ENCODE data around the gene RGS17. TPM values are rescaled to one million over a fixed set of nuclear protein-coding genes. Genes with fewer than 3 reads are reported as not detected.

The RGS17 gene
- polyA plus RNA-seq, 1 donor = 2.4 TPM

GRCh38 chr6:153038378-153039057 lies 92.6 kb downstream of the RGS17 start:
- H3K27ac ChIP-seq (ENCODE audit: low read length) = no peak overlapping the region
- H3K4me1 ChIP-seq (ENCODE audit: control insufficient read depth, insufficient read depth, low read length) = no peaks in the 10 kb centered on the region
- H3K36me3 ChIP-seq (ENCODE audit: control insufficient read depth, insufficient read depth, low read length) = no peaks in the 10 kb centered on the region
- H3K9me3 ChIP-seq (ENCODE audit: control insufficient read depth, low read depth, low read length) = no peaks in the 10 kb centered on the region
- H3K27me3 ChIP-seq (ENCODE audit: control insufficient read depth, insufficient read depth, low read length) = no peaks in the 10 kb centered on the region
- no peak overlapping the region for H3K4me3 ChIP-seq (ENCODE audit: low read length)
- no CpG with 5 or more reads among the region's 4 CpGs for WGBS (ENCODE audit: insufficient coverage, low lambda C conversion rate)
- DNase-seq = no peak

DNA sequence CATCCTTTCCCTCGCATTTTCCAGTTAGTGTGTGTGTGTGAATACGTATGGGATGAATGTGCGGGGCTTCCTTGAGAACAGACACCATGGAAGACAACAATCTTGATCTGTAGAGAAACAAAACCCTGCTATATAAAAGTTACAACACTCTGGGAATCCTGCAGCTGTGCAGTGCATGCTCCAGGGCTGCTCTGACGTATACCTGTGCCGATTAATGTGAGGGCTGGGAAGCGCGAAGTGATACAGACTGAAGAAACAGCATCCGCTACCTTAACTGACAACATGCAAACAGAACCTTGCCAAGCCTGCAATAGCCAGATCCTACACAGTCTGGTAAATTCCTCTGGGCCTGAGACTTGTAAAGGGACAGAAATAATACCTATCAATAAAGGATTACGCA lies 96.9 kb downstream of the RGS17 start:
- Histone ChIP-seq H3K4me3 (ENCODE audit: low read length) (no peak overlapping the region), H3K4me1 (ENCODE audit: control insufficient read depth, insufficient read depth, low read length) (no peaks in the 10 kb centered on the region), H3K27ac (ENCODE audit: low read length) (no peak overlapping the region), H3K36me3 (ENCODE audit: control insufficient read depth, insufficient read depth, low read length) (no peaks in the 10 kb centered on the region), H3K9me3 (ENCODE audit: control insufficient read depth, low read depth, low read length) (no peaks in the 10 kb centered on the region), H3K27me3 (ENCODE audit: control insufficient read depth, insufficient read depth, low read length) (no peaks in the 10 kb centered on the region)
- DNase-seq = no peak
- no CpG with 5 or more reads among the region's 9 CpGs for WGBS (ENCODE audit: insufficient coverage, low lambda C conversion rate)

GRCh38 chr6:153032255-153032882 lies 98.7 kb downstream of the RGS17 start:
- WGBS (ENCODE audit: insufficient coverage, low lambda C conversion rate) = 33% methylated on average over 2 of the region's 9 CpGs
- no peaks in the 10 kb centered on the region for H3K9me3 ChIP-seq (ENCODE audit: control insufficient read depth, low read depth, low read length)
- H3K36me3 ChIP-seq (ENCODE audit: control insufficient read depth, insufficient read depth, low read length) = no peaks in the 10 kb centered on the region
- H3K27ac ChIP-seq (ENCODE audit: low read length) = no peak overlapping the region
- H3K4me1 ChIP-seq (ENCODE audit: control insufficient read depth, insufficient read depth, low read length) = no peaks in the 10 kb centered on the region
- no peaks in the 10 kb centered on the region for H3K27me3 ChIP-seq (ENCODE audit: control insufficient read depth, insufficient read depth, low read length)
- DNase-seq = no peak
- H3K4me3 ChIP-seq (ENCODE audit: low read length) = no peak overlapping the region

DNA sequence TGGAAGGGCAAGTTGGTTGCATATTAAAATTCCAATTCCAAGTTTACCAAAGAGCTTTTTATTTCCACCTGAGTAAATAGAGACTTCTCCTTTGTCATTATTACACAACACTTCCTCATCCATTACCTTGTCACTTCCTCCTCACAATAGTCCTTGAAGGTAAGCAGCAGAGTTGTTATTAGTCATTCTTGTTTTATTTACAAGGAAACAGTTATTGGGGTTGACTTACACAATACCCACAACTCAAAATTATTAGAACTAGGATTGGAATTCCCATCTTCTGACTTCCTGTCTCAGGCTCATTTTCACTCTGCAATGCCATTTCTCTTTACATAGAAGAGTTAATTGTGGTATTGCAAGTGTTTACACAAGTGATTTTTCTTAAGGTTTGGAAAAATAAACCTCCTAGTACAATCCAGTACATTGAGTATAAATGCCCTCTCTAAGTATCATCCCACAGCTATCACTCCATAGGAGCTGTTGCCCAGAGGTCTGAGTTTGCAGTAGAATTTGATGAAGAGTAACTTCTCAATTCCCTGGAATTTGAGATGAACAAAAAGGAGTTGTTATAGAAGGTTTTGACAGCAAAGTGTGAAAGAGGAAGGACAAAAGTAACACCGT lies 99.6 kb downstream of the RGS17 start:
- H3K4me3 ChIP-seq (ENCODE audit: low read length) = no peak overlapping the region
- no peak overlapping the region for H3K27ac ChIP-seq (ENCODE audit: low read length)
- DNase-seq = no peak
- 67% methylated on average over 1 of the region's 1 CpG for WGBS (ENCODE audit: insufficient coverage, low lambda C conversion rate)
- no peaks in the 10 kb centered on the region for H3K36me3 ChIP-seq (ENCODE audit: control insufficient read depth, insufficient read depth, low read length)
- no peaks in the 10 kb centered on the region for H3K4me1 ChIP-seq (ENCODE audit: control insufficient read depth, insufficient read depth, low read length)
- no peaks in the 10 kb centered on the region for H3K27me3 ChIP-seq (ENCODE audit: control insufficient read depth, insufficient read depth, low read length)
- H3K9me3 ChIP-seq (ENCODE audit: control insufficient read depth, low read depth, low read length) = no peaks in the 10 kb centered on the region

- Histone ChIP-seq H3K9me3 (ENCODE audit: control insufficient read depth, low read depth, low read length) (no peaks in the 10 kb centered on the region), H3K36me3 (ENCODE audit: control insufficient read depth, insufficient read depth, low read length) (no peaks in the 10 kb centered on the region), H3K4me1 (ENCODE audit: control insufficient read depth, insufficient read depth, low read length) (no peaks in the 10 kb centered on the region), H3K27me3 (ENCODE audit: control insufficient read depth, insufficient read depth, low read length) (no peaks in the 10 kb centered on the region), H3K27ac (ENCODE audit: low read length) (no peak overlapping the region), H3K4me3 (ENCODE audit: low read length) (no peak overlapping the region)
- 17% methylated on average over 1 of the region's 4 CpGs for WGBS (ENCODE audit: insufficient coverage, low lambda C conversion rate)
- no peak for DNase-seq
Observed at GRCh38 chr6:153028963-153029362, 102.1 kb downstream of the RGS17 start.

DNA sequence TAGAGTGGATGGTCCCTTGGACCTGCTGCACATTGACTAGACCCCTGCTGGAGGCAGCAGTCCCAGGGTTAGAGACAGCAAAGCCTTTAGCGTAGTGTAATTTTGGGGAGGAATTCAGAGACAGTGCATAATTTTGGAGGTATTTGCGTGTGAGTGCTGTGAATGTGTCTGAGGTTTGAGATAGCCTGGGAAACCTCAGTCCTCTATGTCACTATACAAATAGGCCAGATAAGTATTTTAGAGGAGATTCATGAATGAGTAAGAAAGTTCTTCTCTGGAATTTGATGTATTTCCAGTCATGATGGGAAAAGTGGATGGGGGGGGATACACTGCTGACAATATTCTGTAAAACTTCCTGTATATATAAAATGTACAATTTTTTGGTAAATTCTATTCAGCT lies 102.8 kb downstream of the RGS17 start:
- Histone ChIP-seq H3K4me3 (ENCODE audit: low read length) (no peak overlapping the region), H3K4me1 (ENCODE audit: control insufficient read depth, insufficient read depth, low read length) (no peaks in the 10 kb centered on the region), H3K27ac (ENCODE audit: low read length) (no peak overlapping the region), H3K27me3 (ENCODE audit: control insufficient read depth, insufficient read depth, low read length) (no peaks in the 10 kb centered on the region), H3K36me3 (ENCODE audit: control insufficient read depth, insufficient read depth, low read length) (no peaks in the 10 kb centered on the region), H3K9me3 (ENCODE audit: control insufficient read depth, low read depth, low read length) (no peaks in the 10 kb centered on the region)
- no CpG with 5 or more reads among the region's 2 CpGs for WGBS (ENCODE audit: insufficient coverage, low lambda C conversion rate)
- DNase-seq = no peak

GRCh38 chr6:153027480-153027879 lies 103.6 kb downstream of the RGS17 start:
- no peaks in the 10 kb centered on the region for H3K9me3 ChIP-seq (ENCODE audit: control insufficient read depth, low read depth, low read length)
- no peak overlapping the region for H3K4me3 ChIP-seq (ENCODE audit: low read length)
- H3K27me3 ChIP-seq (ENCODE audit: control insufficient read depth, insufficient read depth, low read length) = no peaks in the 10 kb centered on the region
- WGBS (ENCODE audit: insufficient coverage, low lambda C conversion rate) = 75% methylated on average over 1 of the region's 4 CpGs
- H3K36me3 ChIP-seq (ENCODE audit: control insufficient read depth, insufficient read depth, low read length) = no peaks in the 10 kb centered on the region
- DNase-seq = no peak
- H3K4me1 ChIP-seq (ENCODE audit: control insufficient read depth, insufficient read depth, low read length) = no peaks in the 10 kb centered on the region
- no peak overlapping the region for H3K27ac ChIP-seq (ENCODE audit: low read length)

DNA sequence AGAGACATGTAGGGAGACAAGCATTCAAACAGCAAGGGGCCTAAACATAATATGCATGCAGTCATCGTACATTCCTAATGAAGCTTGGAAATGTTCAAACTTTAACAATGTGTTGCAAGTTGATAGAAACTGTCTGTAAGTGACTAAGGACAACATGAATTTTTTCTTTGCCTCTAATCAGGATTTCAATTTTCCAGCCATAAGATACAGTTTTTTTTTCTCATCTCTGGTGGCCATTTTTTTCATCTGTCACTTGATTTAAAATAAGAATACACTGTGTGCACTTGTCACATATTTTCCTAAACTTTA lies 106.4 kb downstream of the RGS17 start:
- WGBS (ENCODE audit: insufficient coverage, low lambda C conversion rate) = 0% methylated on average over 1 of the region's 1 CpG
- Histone ChIP-seq H3K36me3 (ENCODE audit: control insufficient read depth, insufficient read depth, low read length) (no peaks in the 10 kb centered on the region), H3K9me3 (ENCODE audit: control insufficient read depth, low read depth, low read length) (no peaks in the 10 kb centered on the region), H3K27me3 (ENCODE audit: control insufficient read depth, insufficient read depth, low read length) (no peaks in the 10 kb centered on the region), H3K4me1 (ENCODE audit: control insufficient read depth, insufficient read depth, low read length) (no peaks in the 10 kb centered on the region), H3K4me3 (ENCODE audit: low read length) (no peak overlapping the region), H3K27ac (ENCODE audit: low read length) (no peak overlapping the region)
- DNase-seq = no peak

- no peaks in the 10 kb centered on the region for H3K36me3 ChIP-seq (ENCODE audit: control insufficient read depth, insufficient read depth, low read length)
- no peaks in the 10 kb centered on the region for H3K27me3 ChIP-seq (ENCODE audit: control insufficient read depth, insufficient read depth, low read length)
- no peak overlapping the region for H3K4me3 ChIP-seq (ENCODE audit: low read length)
- peak; percentile 33 to 48 for DNase-seq
- H3K27ac ChIP-seq (ENCODE audit: low read length) = no peak overlapping the region
- 100% methylated on average over 1 of the region's 6 CpGs for WGBS (ENCODE audit: insufficient coverage, low lambda C conversion rate)
- no peaks in the 10 kb centered on the region for H3K4me1 ChIP-seq (ENCODE audit: control insufficient read depth, insufficient read depth, low read length)
- H3K9me3 ChIP-seq (ENCODE audit: control insufficient read depth, low read depth, low read length) = no peaks in the 10 kb centered on the region
Observed at GRCh38 chr6:153023977-153024708, 106.9 kb downstream of the RGS17 start.

DNA sequence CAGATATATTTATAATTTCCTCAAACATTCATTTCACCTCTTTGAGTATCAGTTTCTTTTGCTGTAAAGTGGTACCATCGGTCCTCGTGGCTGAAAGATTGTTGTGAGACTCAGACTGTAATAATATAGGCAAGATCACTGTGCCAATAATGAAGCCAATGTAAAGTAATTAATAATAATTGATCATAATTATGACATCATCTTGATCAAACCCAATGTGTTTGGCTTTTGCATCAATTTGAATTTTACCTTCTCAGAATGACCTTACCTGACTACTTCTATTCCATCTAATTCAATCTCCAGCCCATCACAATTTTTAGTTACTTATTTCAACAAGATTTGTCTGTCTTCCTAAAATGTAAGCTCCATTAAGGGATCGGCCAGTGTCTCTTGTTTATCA lies 112.7 kb downstream of the RGS17 start:
- H3K27me3 ChIP-seq (ENCODE audit: control insufficient read depth, insufficient read depth, low read length) = no peaks in the 10 kb centered on the region
- H3K9me3 ChIP-seq (ENCODE audit: control insufficient read depth, low read depth, low read length) = no peaks in the 10 kb centered on the region
- H3K27ac ChIP-seq (ENCODE audit: low read length) = no peak overlapping the region
- no peaks in the 10 kb centered on the region for H3K36me3 ChIP-seq (ENCODE audit: control insufficient read depth, insufficient read depth, low read length)
- no peaks in the 10 kb centered on the region for H3K4me1 ChIP-seq (ENCODE audit: control insufficient read depth, insufficient read depth, low read length)
- DNase-seq = no peak
- no peak overlapping the region for H3K4me3 ChIP-seq (ENCODE audit: low read length)
- 100% methylated on average over 3 of the region's 3 CpGs for WGBS (ENCODE audit: insufficient coverage, low lambda C conversion rate)
